Mesothelial cell of epicardium (in vitro differentiated cells): ENCODE measurements around the gene PIP4K2C. TPM values are rescaled to one million over a fixed set of nuclear protein-coding genes. Genes with fewer than 3 reads are reported as not detected.

Experiments used
- DNase-seq, 2 experiments: peaks; one replicate each; pipeline ENCODE4 v3.0.0; 2021; ENCODE audit warnings: low spot score in 2 of 2; ENCODE audit not compliant: unreplicated experiment in 2 of 2
- H3K27ac Mint-ChIP-seq: 2 replicates; pipeline ENCODE4 v1.8.0; 2021; ENCODE audit warnings: mixed read lengths
- H3K27me3 Mint-ChIP-seq: 2 replicates; pipeline ENCODE4 v1.8.0; 2021; ENCODE audit warnings: low read depth, mixed read lengths
- H3K36me3 Mint-ChIP-seq: 2 replicates; pipeline ENCODE4 v1.8.0; 2021; ENCODE audit warnings: mixed read lengths
- H3K4me1 Mint-ChIP-seq: 2 replicates; pipeline ENCODE4 v1.8.0; 2021; ENCODE audit warnings: mixed read lengths
- H3K4me3 Mint-ChIP-seq: 2 replicates; pipeline ENCODE4 v1.8.0; 2021; ENCODE audit warnings: mild to moderate bottlenecking, moderate library complexity, mixed read lengths
- H3K9me3 Mint-ChIP-seq: 2 replicates; pipeline ENCODE4 v1.8.0; 2021; ENCODE audit warnings: mixed read lengths
- total RNA-seq: library from RNA; stranded (reverse); gene quantifications from 3 replicates; pipeline ENCODE4 v1.2.1, GENCODE V29; 2021
- TF ChIP-seq, protein P1 (sequence below): fragments of 200-600 bp; sonication (generic); IDR thresholded peaks from one replicate; pipeline ENCODE4 v1.5.0; 2021; ENCODE audit warnings: antibody characterized with exemption; ENCODE audit not compliant: unreplicated experiment

Gene PIP4K2C
- total RNA-seq, 1 donor from 2014 or later, result 24.2 TPM

DNA sequence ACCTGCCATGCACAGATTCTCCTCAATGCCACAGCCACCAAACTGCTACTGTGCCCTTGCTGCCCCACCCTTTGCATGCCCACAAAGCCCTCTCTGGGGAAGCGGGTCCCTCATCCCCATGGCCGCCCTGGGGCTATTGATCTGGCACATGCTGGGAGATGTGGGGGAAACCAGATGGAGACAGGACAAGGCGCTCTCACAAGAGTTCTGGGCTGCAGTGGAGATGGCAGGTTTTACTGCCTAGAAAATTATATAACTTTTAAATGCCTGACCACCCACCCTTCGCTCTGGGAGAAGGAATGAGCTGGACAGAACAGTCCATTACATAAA is 10.6 kb upstream of the PIP4K2C start:
- Mint-ChIP-seq H3K27ac (no peak overlapping the region), H3K36me3 (no peaks in the 10 kb centered on the region)

GRCh38 chr12:57581802-57582201 is 9.2 kb upstream of the PIP4K2C start:
- no peaks in the 10 kb centered on the region for H3K4me1 Mint-ChIP-seq
- no peaks in the 10 kb centered on the region for H3K36me3 Mint-ChIP-seq
- TF ChIP-seq, protein P1, sequence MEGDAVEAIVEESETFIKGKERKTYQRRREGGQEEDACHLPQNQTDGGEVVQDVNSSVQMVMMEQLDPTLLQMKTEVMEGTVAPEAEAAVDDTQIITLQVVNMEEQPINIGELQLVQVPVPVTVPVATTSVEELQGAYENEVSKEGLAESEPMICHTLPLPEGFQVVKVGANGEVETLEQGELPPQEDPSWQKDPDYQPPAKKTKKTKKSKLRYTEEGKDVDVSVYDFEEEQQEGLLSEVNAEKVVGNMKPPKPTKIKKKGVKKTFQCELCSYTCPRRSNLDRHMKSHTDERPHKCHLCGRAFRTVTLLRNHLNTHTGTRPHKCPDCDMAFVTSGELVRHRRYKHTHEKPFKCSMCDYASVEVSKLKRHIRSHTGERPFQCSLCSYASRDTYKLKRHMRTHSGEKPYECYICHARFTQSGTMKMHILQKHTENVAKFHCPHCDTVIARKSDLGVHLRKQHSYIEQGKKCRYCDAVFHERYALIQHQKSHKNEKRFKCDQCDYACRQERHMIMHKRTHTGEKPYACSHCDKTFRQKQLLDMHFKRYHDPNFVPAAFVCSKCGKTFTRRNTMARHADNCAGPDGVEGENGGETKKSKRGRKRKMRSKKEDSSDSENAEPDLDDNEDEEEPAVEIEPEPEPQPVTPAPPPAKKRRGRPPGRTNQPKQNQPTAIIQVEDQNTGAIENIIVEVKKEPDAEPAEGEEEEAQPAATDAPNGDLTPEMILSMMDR, result no peak
- no peaks in the 10 kb centered on the region for H3K9me3 Mint-ChIP-seq
- peaks cover 51% of the 10 kb centered on the region for H3K27me3 Mint-ChIP-seq
- no peak overlapping the region for H3K4me3 Mint-ChIP-seq
- no peak overlapping the region for H3K27ac Mint-ChIP-seq
- DNase-seq, result no peak

More for the DNA sequence above, 10.6 kb upstream of the PIP4K2C start:
- DNase-seq, result no peak
- H3K4me3 Mint-ChIP-seq, result no peak overlapping the region
- no peaks in the 10 kb centered on the region for H3K9me3 Mint-ChIP-seq
- TF ChIP-seq, protein P1, result no peak
- peaks cover 64% of the 10 kb centered on the region for H3K27me3 Mint-ChIP-seq
- no peaks in the 10 kb centered on the region for H3K4me1 Mint-ChIP-seq

DNA sequence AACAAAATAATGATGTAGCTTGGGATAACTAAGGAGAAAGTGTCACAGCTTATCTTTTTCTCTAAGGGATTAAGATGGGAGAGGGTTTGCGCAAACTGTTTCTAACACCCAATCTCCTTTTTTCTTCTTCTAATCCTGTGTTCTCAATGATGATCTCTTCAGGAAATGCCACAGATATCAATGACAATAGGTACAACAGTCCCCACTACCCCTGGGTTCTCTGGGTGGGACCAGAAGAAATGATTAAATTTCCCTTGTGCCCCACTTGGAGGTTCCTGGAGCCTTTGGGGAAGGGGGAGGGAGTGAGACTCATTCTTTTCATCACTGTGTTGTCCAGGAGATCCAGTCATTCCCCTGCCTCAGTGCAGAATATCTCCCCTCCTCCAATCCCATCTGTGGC is 8.6 kb upstream of the PIP4K2C start:
- no peaks in the 10 kb centered on the region for H3K4me1 Mint-ChIP-seq
- no peak for DNase-seq
- H3K27me3 Mint-ChIP-seq, result peaks cover 46% of the 10 kb centered on the region
- no peaks in the 10 kb centered on the region for H3K9me3 Mint-ChIP-seq
- no peak overlapping the region for H3K27ac Mint-ChIP-seq
- no peak overlapping the region for H3K4me3 Mint-ChIP-seq
- TF ChIP-seq, protein P1, result no peak
- H3K36me3 Mint-ChIP-seq, result no peaks in the 10 kb centered on the region

GRCh38 chr12:57583008-57583831 is 7.8 kb upstream of the PIP4K2C start:
- no peak overlapping the region for H3K4me3 Mint-ChIP-seq
- peak; percentile 39 to 66 for DNase-seq

DNA sequence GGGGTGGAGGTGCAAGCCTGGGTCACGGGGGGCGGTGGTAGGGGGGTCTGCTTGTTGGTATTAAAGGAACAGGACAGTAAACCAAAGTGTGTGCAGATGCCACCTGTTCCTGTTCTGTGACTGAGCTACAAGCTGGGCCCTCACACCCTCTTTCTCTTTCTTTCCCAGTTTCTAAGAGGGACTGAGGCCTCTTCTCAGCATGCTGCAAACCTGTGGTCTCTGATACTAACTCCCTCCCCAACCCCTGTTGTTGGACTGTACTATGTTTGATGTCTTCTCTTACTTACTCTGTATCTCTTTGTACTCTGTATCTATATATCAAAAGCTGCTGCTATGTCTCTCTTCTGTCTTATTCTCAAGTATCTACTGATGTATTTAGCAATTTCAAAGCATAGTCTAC is 6.9 kb upstream of the PIP4K2C start:
- H3K4me3 Mint-ChIP-seq, result no peak overlapping the region
- H3K36me3 Mint-ChIP-seq, result no peaks in the 10 kb centered on the region
- H3K27ac Mint-ChIP-seq, result no peak overlapping the region
- H3K4me1 Mint-ChIP-seq, result no peaks in the 10 kb centered on the region
- no peaks in the 10 kb centered on the region for H3K9me3 Mint-ChIP-seq
- H3K27me3 Mint-ChIP-seq, result peaks cover 39% of the 10 kb centered on the region
- TF ChIP-seq, protein P1, result no peak
- no peak for DNase-seq

More at GRCh38 chr12:57583008-57583831, 7.8 kb upstream of the PIP4K2C start:
- TF ChIP-seq, protein P1, result peak; percentile 94
- Mint-ChIP-seq H3K9me3 (no peaks in the 10 kb centered on the region), H3K27ac (no peak overlapping the region), H3K27me3 (peaks cover 44% of the 10 kb centered on the region), H3K36me3 (no peaks in the 10 kb centered on the region), H3K4me1 (no peaks in the 10 kb centered on the region)
